ENCODE measurements around the gene SSUH2.
A peak's percentile ranks its signal among the peaks of the same experiment; 100 is the strongest.

Gene SSUH2

GRCh38 chr3:8639659-8640000 is 5.0 kb downstream of the SSUH2 start:
- no peak for DNase-seq

GRCh38 chr3:8638994-8639658 is 5.5 kb downstream of the SSUH2 start:
- no peak for DNase-seq

GRCh38 chr3:8637348-8637747 is 7.2 kb downstream of the SSUH2 start:
- no peak for DNase-seq

- no peak for DNase-seq
These were observed 9.0 kb downstream of the SSUH2 start for GRCh38 chr3:8635631-8636030.

GRCh38 chr3:8635125-8635524 is 9.5 kb downstream of the SSUH2 start:
- DNase-seq: no peak

- DNase-seq: no peak
These were observed 12.0 kb downstream of the SSUH2 start for GRCh38 chr3:8632402-8633237.

GRCh38 chr3:8631661-8632060 is 12.9 kb downstream of the SSUH2 start:
- no peak for DNase-seq

- DNase-seq: no peak
These were observed 15.2 kb downstream of the SSUH2 start for GRCh38 chr3:8629151-8630021.

GRCh38 chr3:8627949-8628348 is 16.6 kb downstream of the SSUH2 start:
- DNase-seq: no peak

- no peak for DNase-seq
These were observed 17.2 kb downstream of the SSUH2 start for GRCh38 chr3:8627201-8627940.

- no peak for DNase-seq
These were observed 18.6 kb downstream of the SSUH2 start for GRCh38 chr3:8625991-8626390.

GRCh38 chr3:8624612-8625011 is 20.0 kb downstream of the SSUH2 start:
- no peak for DNase-seq

- no peak for DNase-seq
These were observed 20.9 kb downstream of the SSUH2 start for GRCh38 chr3:8623741-8624140.

- peak in 1 of 2 donors; percentile 3 for DNase-seq
These were observed 21.5 kb downstream of the SSUH2 start for GRCh38 chr3:8622873-8623691.

GRCh38 chr3:8621872-8622271 is 22.7 kb downstream of the SSUH2 start:
- DNase-seq: no peak

GRCh38 chr3:8621141-8621540 is 23.5 kb downstream of the SSUH2 start:
- DNase-seq: no peak

GRCh38 chr3:8619548-8619947 is 25.1 kb downstream of the SSUH2 start:
- DNase-seq: no peak

GRCh38 chr3:8618950-8619349 is 25.6 kb downstream of the SSUH2 start:
- no peak for DNase-seq

GRCh38 chr3:8617921-8618320 is 26.7 kb downstream of the SSUH2 start:
- no peak for DNase-seq

- no peak for DNase-seq
These were observed 33.6 kb downstream of the SSUH2 start for GRCh38 chr3:8610951-8611350.

- DNase-seq: no peak
These were observed 35.7 kb downstream of the SSUH2 start for GRCh38 chr3:8608791-8609467.
